ENCODE measurements around the gene MPI.

GRCh38 chr15:74870436-74871215 lies 19.2 kb upstream of the MPI start:
- TF ChIP-seq CTCF (conservative IDR thresholded peaks at IDR 0.05 in 1 of 2, IDR thresholded peaks at IDR 0.05 in 1 of 2; ENCODE audit: low read depth in 1 of 2, low read length in 2 of 2): no peak
- no peak for TF ChIP-seq EZH2 (IDR thresholded peaks at IDR 0.05; ENCODE audit: low read length, missing control alignments)
